Effector memory CD8-positive, alpha-beta T cell (primary cell): ENCODE data around the gene ABCA2.

Source experiments
- ATAC-seq: fragments of 150-1000 bp; cut with Tn5 transposase; replicated peaks from 2 replicates; pipeline ENCODE4 v1.10.0; 2021; ENCODE audit warnings: mild to moderate bottlenecking, moderate library complexity
- DNase-seq, 3 experiments: peaks; one replicate each; pipeline ENCODE4 v3.0.0; 2021
- H3K27ac Mint-ChIP-seq, 2 donors: one replicate each; pipeline ENCODE4 v1.8.0; 2022; ENCODE audit warnings: mild to moderate bottlenecking in 2 of 2, mixed read lengths in 2 of 2, moderate library complexity in 2 of 2
- H3K27me3 Mint-ChIP-seq, 2 donors: one replicate each; pipeline ENCODE4 v1.8.0; 2022; ENCODE audit warnings: mixed read lengths in 2 of 2
- H3K36me3 Mint-ChIP-seq: one replicate; pipeline ENCODE4 v1.8.0; 2022; ENCODE audit warnings: mild to moderate bottlenecking, moderate library complexity, mixed read lengths; ENCODE audit not compliant: insufficient read depth
- H3K4me1 Mint-ChIP-seq, 2 donors: one replicate each; pipeline ENCODE4 v1.8.0; 2022; ENCODE audit warnings: low read depth in 2 of 2, mixed read lengths in 2 of 2
- H3K4me3 Mint-ChIP-seq, 2 donors: one replicate each; pipeline ENCODE4 v1.8.0; 2022; ENCODE audit warnings: mild to moderate bottlenecking in 2 of 2, mixed read lengths in 2 of 2, moderate library complexity in 2 of 2
- H3K9me3 Mint-ChIP-seq, 2 donors: one replicate each; pipeline ENCODE4 v1.8.0; 2022; ENCODE audit warnings: mixed read lengths in 2 of 2

Gene ABCA2

DNA sequence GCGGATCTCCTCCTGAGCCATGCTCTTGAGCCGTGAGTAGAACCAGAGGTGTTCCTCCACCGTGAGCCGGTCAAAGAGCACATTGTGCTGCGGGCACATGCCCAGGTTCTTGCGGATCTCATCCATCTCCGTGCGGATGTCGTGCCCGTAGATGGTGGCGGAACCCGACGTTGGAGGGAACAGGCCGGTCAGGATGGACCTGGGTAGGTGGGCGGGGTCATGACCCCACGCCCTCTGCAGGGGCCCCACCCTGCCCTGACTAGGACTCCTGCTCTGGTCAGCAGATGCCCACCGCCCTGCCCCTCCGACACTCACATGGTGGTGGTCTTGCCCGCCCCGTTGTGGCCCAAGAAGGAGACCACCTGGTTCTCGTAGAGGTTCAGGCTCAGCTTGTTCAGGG, 12.1 kb downstream of the ABCA2 start:
- Mint-ChIP-seq H3K4me1 (peaks cover 0 to 3% of the 10 kb centered on the region in 2 donors), H3K36me3 (peaks cover 8% of the 10 kb centered on the region), H3K9me3 (no peaks in the 10 kb centered on the region), H3K4me3 (no peak overlapping the region), H3K27ac (no peak overlapping the region), H3K27me3 (no peaks in the 10 kb centered on the region)
- ATAC-seq (no peak), DNase-seq (no peak)

DNA sequence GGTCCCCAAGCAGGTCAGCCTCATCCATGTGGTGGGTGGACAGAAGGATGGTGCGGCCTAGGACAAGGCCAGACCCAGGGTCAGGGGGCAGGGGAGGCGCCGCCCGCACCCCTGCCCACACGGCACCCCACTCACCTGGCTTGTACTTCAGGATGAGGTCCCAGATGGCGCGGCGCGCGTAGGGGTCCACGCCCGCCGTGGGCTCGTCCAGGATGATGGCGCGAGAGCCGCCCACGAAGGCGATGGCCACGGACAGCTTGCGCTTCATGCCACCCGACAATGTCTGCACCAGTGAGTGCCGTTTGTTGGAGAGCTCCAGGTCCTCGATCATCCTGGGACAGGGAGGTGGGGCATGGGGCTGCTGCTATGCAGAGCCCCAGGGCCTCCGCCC, 12.5 kb downstream of the ABCA2 start:
- DNase-seq, result no peak
- H3K4me3 Mint-ChIP-seq, result no peak overlapping the region
- H3K9me3 Mint-ChIP-seq, result no peaks in the 10 kb centered on the region
- no peaks in the 10 kb centered on the region for H3K27me3 Mint-ChIP-seq
- no peak overlapping the region for H3K27ac Mint-ChIP-seq
- no peak for ATAC-seq
- peaks cover 10% of the 10 kb centered on the region for H3K36me3 Mint-ChIP-seq
- peaks cover 0 to 3% of the 10 kb centered on the region in 2 donors for H3K4me1 Mint-ChIP-seq

DNA sequence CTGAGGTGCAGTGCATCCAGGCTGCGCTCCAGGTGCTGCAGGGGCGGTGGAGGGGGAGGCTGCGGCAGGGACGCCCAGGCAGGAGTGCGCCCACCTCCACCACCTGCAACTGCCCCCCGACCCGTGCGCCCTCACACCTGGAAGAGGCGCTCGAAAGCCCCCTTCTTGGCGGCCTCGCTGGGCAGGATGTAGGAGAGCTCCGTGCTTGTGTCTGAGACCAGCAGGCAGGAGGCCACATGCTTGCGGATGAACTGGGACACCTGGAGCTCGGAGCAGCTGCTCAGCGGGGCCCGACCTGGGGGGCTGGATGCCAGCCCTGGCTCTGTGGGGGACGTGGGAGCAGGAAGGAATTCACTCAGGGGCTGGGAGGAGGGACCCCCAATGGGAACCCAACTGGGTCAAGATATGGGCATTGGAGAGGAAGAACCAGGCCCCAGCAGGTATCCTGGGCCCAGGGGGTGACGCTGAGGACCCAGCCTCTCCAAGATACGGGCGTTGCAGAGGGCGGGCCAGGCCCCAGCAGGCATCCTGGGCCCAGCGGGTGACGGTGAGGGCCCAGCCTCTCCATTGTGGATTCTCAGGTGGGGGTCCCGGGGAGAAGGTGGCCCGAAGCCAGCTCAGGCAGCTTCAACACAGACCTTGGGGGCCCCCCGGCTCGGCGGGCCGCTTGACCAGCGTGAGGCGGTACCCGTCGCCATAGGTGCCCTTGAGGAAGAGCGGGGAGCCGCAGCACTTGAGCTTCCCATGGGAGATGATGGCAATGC, 13.1 kb downstream of the ABCA2 start:
- DNase-seq, result no peak
- H3K36me3 Mint-ChIP-seq, result peaks cover 10% of the 10 kb centered on the region
- no peaks in the 10 kb centered on the region for H3K9me3 Mint-ChIP-seq
- peaks cover 0 to 3% of the 10 kb centered on the region in 2 donors for H3K4me1 Mint-ChIP-seq
- H3K4me3 Mint-ChIP-seq, result no peak overlapping the region
- no peaks in the 10 kb centered on the region for H3K27me3 Mint-ChIP-seq
- no peak overlapping the region for H3K27ac Mint-ChIP-seq
- no peak for ATAC-seq

DNA sequence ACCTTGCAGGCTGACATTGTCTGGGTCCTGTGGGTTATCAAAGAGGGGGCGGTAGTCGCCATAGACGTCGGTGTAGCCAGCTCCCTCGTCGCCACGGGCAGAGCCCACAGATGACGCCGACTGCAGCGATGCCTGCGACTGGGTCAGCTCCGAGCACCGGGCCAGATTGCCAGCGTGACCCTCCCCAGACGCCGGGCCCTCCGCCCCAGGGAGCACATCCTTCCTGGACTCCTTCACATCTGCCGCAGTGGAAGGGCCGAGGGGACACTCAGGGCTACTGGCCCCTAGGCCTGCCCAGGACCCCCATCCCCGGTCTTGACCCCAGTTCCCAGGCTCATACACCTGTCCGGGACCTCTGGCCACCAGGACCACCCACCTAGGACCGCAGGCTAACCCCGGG, 13.9 kb downstream of the ABCA2 start:
- no peak for ATAC-seq
- H3K27ac Mint-ChIP-seq, result no peak overlapping the region
- H3K4me3 Mint-ChIP-seq, result no peak overlapping the region
- peaks cover 0 to 1% of the 10 kb centered on the region in 2 donors for H3K4me1 Mint-ChIP-seq
- H3K36me3 Mint-ChIP-seq, result peaks cover 10% of the 10 kb centered on the region
- no peak for DNase-seq
- no peaks in the 10 kb centered on the region for H3K9me3 Mint-ChIP-seq
- H3K27me3 Mint-ChIP-seq, result no peaks in the 10 kb centered on the region

DNA sequence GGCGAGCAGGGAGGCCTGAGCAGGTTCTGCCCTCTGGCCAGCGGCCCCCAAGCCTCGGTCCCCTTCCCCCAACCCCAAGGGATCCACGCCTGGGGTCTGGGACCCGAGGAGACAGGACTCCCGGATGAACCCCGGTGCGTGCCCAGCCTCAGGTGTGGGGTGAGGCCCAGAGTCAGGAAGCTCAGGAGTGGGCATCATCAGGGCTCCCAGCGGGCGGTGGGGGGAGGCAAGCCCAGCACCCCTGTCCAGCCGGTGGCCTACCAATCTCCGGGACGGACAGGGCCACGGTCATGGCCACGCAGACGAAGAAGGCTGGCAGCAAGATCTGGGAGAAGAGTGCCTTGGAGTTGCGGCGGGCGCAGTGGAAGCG, 14.5 kb downstream of the ABCA2 start:
- DNase-seq, result no peak
- Mint-ChIP-seq H3K4me3 (no peak overlapping the region), H3K36me3 (peaks cover 10% of the 10 kb centered on the region), H3K4me1 (peaks cover 0 to under 1% of the 10 kb centered on the region in 2 donors), H3K9me3 (no peaks in the 10 kb centered on the region), H3K27me3 (no peaks in the 10 kb centered on the region), H3K27ac (no peak overlapping the region)
- no peak for ATAC-seq

DNA sequence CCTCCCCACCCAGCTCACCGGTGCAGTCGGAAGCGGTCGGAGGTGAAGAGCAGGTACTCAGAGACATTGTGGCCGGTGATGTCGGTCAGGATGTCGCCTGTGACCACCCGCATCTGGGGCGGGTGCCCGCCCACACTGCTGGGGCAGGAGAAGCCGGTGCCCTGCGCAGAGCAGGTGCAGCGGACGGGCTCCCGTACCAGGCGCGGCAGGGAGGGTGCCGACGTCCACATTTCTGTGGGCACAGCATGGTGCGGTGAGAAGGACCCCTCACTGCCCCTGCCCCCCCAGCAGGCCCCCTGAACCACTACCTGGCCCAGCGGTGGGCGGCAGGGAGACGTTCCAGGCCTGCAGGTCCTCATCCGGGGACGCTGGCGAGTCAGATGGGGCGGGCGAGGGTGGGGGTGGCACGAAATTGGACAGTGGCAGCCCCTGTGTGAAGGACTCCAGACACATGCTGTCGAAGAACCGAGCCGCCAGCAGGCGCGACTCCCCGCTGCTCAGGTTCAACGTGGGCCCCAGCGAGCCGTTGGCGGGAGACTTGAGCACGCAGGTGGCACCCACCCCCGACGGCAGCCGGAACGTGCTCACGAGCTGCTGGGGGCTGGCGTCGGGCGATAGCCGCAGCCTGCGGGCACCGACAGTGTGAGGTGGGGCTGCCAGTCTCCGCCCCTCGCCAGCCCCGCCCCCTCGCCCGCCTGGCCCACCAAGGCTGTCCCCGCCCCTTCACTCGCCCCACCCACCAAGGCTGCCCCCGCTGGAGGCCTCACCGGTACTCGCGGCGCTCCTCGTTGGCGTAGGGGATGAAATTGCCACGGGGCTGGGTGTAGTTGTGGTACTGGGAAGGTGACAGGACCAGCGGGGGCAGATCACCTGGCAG, 15.1 kb downstream of the ABCA2 start:
- no peak overlapping the region for H3K4me3 Mint-ChIP-seq
- no peak overlapping the region for H3K27ac Mint-ChIP-seq
- H3K9me3 Mint-ChIP-seq, result no peaks in the 10 kb centered on the region
- no peaks in the 10 kb centered on the region for H3K27me3 Mint-ChIP-seq
- ATAC-seq (no peak), DNase-seq (no peak)
- no peaks in the 10 kb centered on the region for H3K4me1 Mint-ChIP-seq
- peaks cover 10% of the 10 kb centered on the region for H3K36me3 Mint-ChIP-seq

DNA sequence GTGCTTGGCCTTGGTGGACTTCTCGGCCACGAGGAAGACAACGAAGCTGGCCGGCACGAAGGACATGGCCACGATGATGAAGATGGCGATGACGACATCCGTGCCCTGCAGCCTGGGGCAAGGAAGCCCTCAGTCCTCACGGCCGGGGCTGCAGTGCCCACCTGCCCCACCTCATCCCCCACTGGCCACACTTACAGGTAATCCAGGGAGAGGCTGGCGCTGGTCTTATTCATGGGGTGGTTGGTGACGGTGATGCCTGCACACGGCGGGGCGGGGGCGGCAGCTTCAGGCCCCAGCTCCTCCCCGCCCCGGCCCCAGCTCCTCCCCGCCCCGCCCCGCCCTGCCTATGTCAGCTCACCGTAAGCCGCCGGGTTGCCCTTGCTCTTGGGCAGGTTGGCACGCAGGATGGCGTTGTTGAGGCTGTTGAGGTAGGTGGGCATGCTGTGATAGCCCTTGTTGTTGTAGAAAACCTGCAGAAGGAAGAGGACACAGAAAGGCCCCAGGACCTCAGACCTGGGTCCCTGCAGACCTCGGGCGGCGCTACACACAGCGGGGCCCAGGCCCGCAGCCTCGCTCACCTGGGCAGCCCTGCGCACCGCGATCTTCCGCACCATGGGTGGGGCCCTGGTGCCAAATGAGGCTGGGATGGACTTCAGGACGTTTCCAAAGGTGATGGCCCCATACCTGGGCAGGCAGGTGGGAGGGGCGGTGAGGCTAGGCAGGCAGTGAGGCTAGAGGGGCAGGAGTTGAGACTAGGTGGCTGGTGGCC, 15.9 kb downstream of the ABCA2 start:
- ATAC-seq, result no peak
- Mint-ChIP-seq H3K4me3 (no peak overlapping the region), H3K4me1 (no peaks in the 10 kb centered on the region), H3K36me3 (peaks cover 10% of the 10 kb centered on the region), H3K27ac (no peak overlapping the region), H3K9me3 (no peaks in the 10 kb centered on the region), H3K27me3 (no peaks in the 10 kb centered on the region)
- DNase-seq, result no peak

DNA sequence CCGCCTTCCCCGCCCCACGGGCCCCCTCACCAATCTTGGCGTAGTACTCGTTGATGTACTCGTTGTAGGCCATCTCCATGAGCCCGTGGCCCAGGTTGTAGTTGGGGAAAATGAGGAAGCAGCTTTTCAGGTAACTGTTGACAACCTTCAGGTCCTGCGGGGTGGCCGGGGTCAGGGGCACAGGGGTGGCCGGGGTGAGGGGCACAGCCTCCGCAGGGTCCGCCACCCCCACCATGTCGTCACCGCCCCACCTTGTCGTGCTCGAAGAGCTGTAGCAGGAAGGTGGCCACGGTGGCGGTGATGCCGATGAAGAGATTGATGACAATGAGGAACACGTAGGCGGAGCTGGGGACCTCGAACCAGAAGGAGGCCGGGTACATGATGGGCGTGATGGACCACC, 16.9 kb downstream of the ABCA2 start:
- Mint-ChIP-seq H3K4me3 (no peak overlapping the region), H3K27ac (no peak overlapping the region), H3K4me1 (peaks cover 5 to 6% of the 10 kb centered on the region in 2 donors), H3K36me3 (peaks cover 17% of the 10 kb centered on the region), H3K9me3 (no peaks in the 10 kb centered on the region), H3K27me3 (no peaks in the 10 kb centered on the region)
- ATAC-seq, result no peak
- DNase-seq, result no peak

DNA sequence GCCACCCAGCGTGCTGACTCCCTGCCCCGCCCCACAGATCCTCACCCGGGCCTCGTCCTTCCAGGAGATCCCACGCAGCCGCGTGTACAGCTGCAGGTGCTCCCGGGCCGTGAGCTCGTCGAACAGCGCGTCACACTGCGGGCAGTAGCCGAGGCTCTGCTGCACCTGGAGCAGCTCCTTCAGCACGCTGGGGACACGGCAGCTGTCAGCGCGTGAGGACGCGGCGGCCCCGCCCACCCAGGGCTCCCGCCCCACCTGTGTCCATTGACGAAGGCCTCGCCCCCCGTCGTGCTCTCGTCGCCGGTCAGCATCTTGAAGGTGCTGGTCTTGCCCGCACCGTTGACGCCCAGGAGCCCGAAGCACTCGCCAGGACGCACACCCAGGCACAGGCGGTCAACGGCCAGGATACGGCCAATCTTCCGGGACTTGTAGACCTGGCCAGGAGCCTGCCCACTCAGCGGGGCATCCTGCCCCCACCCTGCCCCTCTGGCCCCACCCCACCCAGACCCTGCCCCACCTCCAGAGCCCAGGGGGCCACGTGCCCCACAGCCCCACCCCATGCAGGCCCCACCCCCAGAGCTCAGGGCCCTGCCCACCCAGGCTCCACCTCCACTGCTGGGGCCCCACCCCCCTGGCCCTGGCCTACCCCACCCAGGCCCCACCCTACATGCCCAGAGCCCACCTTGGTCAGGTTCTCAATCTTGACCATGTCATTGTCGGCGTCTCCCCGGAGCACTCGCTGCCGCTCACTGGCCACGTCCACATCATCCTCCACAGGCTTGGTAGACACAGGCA, 17.9 kb downstream of the ABCA2 start:
- no peak for DNase-seq
- Mint-ChIP-seq H3K36me3 (peaks cover 17% of the 10 kb centered on the region), H3K4me1 (peaks cover 6 to 7% of the 10 kb centered on the region in 2 donors), H3K9me3 (no peaks in the 10 kb centered on the region), H3K27me3 (no peaks in the 10 kb centered on the region), H3K4me3 (no peak overlapping the region), H3K27ac (no peak overlapping the region)
- no peak for ATAC-seq

DNA sequence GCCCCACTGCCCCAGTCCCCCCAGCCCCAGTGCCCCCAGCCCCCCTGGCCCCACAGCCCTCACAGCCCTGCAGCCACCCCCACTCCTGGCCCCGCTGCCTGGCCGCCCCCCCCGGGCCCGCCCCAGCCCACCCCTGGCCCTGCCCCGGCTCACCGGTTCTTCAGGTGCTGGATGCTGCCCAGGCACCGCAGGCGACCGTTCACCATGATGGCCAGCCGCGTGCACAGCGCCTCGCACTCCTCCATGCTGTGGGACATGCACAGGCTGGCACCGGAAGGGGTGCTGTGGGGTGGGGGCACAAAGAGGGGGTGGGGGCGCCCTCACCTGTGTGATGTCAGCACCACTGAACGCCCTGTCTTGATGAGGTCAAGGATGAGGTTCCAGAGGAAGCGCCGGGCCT, 18.8 kb downstream of the ABCA2 start:
- no peak for DNase-seq
- Mint-ChIP-seq H3K4me1 (peaks cover 11 to 12% of the 10 kb centered on the region in 2 donors), H3K27me3 (no peaks in the 10 kb centered on the region), H3K36me3 (peaks cover 22% of the 10 kb centered on the region), H3K27ac (no peak overlapping the region), H3K9me3 (no peaks in the 10 kb centered on the region), H3K4me3 (no peak overlapping the region)
- no peak for ATAC-seq

DNA sequence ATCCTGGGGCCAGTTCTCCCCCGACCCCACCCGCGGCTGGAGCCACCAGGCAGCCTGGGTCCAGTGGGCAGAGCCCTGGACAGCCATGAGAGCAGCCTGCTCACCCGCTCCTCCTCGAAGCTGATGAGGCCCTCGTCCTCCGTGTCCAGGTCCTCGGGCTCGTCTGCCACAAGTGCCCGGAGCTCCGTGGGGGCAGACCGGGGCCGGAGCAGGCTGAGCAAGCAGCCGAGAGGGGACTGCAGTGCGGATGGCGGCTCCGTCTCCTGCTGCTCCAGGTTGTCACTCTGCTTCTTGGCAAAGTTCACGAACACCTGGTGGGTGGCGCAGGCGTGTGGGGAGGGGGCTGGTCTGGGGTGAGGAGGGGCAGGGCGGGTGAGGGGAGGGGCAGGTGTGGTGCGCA, 19.7 kb downstream of the ABCA2 start:
- ATAC-seq, result no peak
- Mint-ChIP-seq H3K27me3 (no peaks in the 10 kb centered on the region), H3K9me3 (no peaks in the 10 kb centered on the region), H3K4me1 (peaks cover 11 to 12% of the 10 kb centered on the region in 2 donors), H3K4me3 (no peak overlapping the region), H3K27ac (no peak overlapping the region), H3K36me3 (peaks cover 22% of the 10 kb centered on the region)
- DNase-seq, result no peak

DNA sequence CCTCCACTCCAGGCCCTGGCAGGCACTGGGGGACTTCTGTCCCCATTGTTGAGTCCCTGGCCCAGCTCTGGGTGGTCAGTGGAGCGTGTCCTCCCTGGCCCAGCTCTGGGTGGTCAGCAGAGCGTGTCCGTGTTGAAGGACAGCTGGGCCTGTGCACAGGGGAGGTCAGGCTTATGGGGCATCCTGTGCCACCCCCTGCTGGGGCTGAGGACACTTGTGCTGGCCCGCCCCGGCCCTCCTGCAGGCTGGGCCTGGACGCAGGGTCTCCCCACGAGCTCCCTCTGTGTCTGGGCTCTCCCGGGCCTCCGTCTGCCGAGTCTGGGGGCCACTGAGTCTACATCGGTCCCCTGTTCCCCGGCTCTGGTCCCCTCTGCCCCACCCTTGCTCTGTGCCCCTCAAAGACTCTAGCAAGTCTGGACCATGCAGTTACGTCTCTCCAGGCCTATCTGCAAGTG, 20.2 kb downstream of the ABCA2 start:
- DNase-seq (no peak), ATAC-seq (no peak)
- H3K27ac Mint-ChIP-seq, result peak overlapping the region in 1 of 2 donors; percentile 67
- peaks cover 11 to 12% of the 10 kb centered on the region in 2 donors for H3K4me1 Mint-ChIP-seq
- peaks cover 22% of the 10 kb centered on the region for H3K36me3 Mint-ChIP-seq
- no peaks in the 10 kb centered on the region for H3K27me3 Mint-ChIP-seq
- no peaks in the 10 kb centered on the region for H3K9me3 Mint-ChIP-seq
- H3K4me3 Mint-ChIP-seq, result no peak overlapping the region
